ENCODE results near the gene TRABD2A. TPM values are rescaled to one million over a fixed set of nuclear protein-coding genes. Genes with fewer than 3 reads are reported as not detected.

TRABD2A gene
- total RNA-seq, 2 donors from 2014 or later: 0.52 to 5.3 TPM

DNA sequence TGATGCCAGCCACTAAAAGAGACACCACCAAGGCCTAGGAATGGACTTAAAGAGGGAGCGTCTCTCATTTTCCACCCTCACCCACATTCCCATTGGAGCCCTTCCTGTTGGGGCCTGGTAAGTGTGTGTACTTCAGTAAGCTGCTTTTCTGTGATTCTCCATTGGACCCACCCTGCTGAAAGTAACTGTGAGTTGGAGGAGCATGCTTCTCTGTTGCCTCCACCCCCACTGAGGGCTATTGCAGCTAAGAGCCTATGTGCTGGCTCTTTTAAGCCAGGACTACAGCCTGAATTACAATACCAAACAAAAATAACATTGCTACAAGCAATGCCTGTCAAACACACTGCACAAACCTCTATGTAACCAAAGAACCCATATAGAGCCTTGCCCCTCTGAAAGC lies 81.1 kb downstream of the TRABD2A start:
- Histone ChIP-seq H3K27ac (no peak overlapping the region), H3K4me3 (no peak overlapping the region), H3K4me1 (no peaks in the 10 kb centered on the region), H3K9me3 (peaks cover 0 to 5% (median 0%) of the 10 kb centered on the region in 3 donors), H3K36me3 (replicated peaks in 1 of 2; ENCODE audit: insufficient read depth in 1 of 2, low read depth in 2 of 2) (no peaks in the 10 kb centered on the region), H3K27me3 (no peaks in the 10 kb centered on the region)
- intact Hi-C loops (cut with DNase I): no loop called here
- no peak for ATAC-seq
- no peak for DNase-seq
- TF ChIP-seq, protein P1, sequence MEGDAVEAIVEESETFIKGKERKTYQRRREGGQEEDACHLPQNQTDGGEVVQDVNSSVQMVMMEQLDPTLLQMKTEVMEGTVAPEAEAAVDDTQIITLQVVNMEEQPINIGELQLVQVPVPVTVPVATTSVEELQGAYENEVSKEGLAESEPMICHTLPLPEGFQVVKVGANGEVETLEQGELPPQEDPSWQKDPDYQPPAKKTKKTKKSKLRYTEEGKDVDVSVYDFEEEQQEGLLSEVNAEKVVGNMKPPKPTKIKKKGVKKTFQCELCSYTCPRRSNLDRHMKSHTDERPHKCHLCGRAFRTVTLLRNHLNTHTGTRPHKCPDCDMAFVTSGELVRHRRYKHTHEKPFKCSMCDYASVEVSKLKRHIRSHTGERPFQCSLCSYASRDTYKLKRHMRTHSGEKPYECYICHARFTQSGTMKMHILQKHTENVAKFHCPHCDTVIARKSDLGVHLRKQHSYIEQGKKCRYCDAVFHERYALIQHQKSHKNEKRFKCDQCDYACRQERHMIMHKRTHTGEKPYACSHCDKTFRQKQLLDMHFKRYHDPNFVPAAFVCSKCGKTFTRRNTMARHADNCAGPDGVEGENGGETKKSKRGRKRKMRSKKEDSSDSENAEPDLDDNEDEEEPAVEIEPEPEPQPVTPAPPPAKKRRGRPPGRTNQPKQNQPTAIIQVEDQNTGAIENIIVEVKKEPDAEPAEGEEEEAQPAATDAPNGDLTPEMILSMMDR (IDR thresholded peaks at IDR 0.05): no peak
- TF ChIP-seq POLR2A (IDR thresholded peaks at IDR 0.05): no peak
- WGBS, 2 donors: 86 to 100% methylated on average over 1 of the region's 1 CpG

DNA sequence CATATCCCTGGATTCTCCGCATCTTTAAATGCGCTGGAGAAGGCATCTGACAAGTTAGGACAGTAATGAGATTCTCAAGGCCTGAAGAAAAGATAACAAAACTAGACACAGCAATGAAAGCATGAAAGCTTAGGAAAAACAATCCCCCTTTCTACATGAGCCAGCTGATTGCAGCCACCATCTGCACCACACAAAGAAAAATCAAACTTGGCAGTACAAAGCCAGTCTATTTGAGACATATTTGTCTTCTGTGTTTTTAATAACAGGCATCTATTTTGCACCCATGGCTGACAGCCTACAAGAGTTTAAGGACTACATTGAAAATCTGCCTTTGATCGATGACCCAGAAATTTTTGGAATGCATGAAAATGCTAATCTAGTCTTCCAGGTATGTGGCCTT lies 83.6 kb downstream of the TRABD2A start:
- peaks cover 0 to 9% (median 0%) of the 10 kb centered on the region in 3 donors for H3K9me3 ChIP-seq
- no peaks in the 10 kb centered on the region for H3K4me1 ChIP-seq
- no peak for TF ChIP-seq POLR2A (IDR thresholded peaks at IDR 0.05)
- TF ChIP-seq, protein P1 (IDR thresholded peaks at IDR 0.05): no peak
- no peak for DNase-seq
- H3K27ac ChIP-seq: no peak overlapping the region
- H3K36me3 ChIP-seq (replicated peaks in 1 of 2; ENCODE audit: insufficient read depth in 1 of 2, low read depth in 2 of 2): no peaks in the 10 kb centered on the region
- no peaks in the 10 kb centered on the region for H3K27me3 ChIP-seq
- whole genome bisulfite sequencing, 2 donors: 91 to 95% methylated on average over 3 of the region's 3 CpGs
- intact Hi-C loops (cut with DNase I): no loop called here
- no peak overlapping the region for H3K4me3 ChIP-seq
- no peak for ATAC-seq

DNA sequence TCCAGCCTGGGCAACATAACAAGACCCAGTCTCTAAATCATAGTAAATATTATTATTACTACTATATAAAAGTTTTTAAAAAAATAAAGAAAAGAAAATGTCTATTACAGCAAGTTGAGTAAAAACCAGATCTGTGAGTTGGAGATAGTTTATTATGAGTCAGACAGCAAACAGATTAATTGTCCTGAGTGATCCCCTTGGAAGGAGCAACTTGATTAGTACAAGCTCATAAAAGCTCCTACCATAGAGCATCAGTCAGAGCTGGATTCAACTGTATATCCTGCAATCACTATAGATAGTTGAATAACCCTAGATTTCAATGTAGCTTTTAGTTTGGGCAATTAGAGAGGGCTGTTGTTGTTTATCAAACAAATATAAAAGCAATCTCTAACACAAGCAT lies 84.1 kb downstream of the TRABD2A start:
- H3K27ac ChIP-seq: no peak overlapping the region
- no peak overlapping the region for H3K4me3 ChIP-seq
- H3K4me1 ChIP-seq: no peaks in the 10 kb centered on the region
- H3K36me3 ChIP-seq (replicated peaks in 1 of 2; ENCODE audit: insufficient read depth in 1 of 2, low read depth in 2 of 2): no peaks in the 10 kb centered on the region
- ATAC-seq (no peak), DNase-seq (no peak)
- H3K9me3 ChIP-seq: peaks cover 0 to 8% (median 0%) of the 10 kb centered on the region in 3 donors
- intact Hi-C loops (cut with DNase I): no loop called here
- TF ChIP-seq, protein P1 (IDR thresholded peaks at IDR 0.05): no peak
- TF ChIP-seq POLR2A (IDR thresholded peaks at IDR 0.05): no peak
- H3K27me3 ChIP-seq: no peaks in the 10 kb centered on the region

DNA sequence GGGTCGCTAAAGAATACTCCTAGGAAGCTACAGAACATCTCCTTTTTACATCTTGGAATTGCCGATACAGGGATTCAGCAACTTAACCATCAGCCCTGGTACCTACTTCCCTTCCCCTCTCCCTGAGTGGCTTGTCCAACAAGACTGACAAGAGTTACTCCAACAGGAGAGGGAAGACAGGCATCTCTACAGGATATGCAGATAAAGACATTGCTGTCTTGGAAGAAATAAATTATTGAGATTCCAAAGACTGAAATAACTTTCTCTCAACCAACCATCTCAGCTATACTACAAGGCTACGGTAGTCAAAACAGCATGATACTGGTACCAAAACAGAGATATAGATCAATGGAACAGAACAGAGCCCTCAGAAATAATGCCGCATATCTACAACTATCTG lies 87.2 kb downstream of the TRABD2A start:
- no peak for ATAC-seq
- no peaks in the 10 kb centered on the region for H3K27me3 ChIP-seq
- DNase-seq: no peak
- no peaks in the 10 kb centered on the region for H3K4me1 ChIP-seq
- TF ChIP-seq, protein P1 (IDR thresholded peaks at IDR 0.05): no peak
- TF ChIP-seq POLR2A (IDR thresholded peaks at IDR 0.05): no peak
- no peak overlapping the region for H3K27ac ChIP-seq
- H3K36me3 ChIP-seq (replicated peaks in 1 of 2; ENCODE audit: insufficient read depth in 1 of 2, low read depth in 2 of 2): no peaks in the 10 kb centered on the region
- peaks cover 0 to 4% (median 0%) of the 10 kb centered on the region in 3 donors for H3K9me3 ChIP-seq
- intact Hi-C loops (cut with DNase I): no loop called here
- no peak overlapping the region for H3K4me3 ChIP-seq
- 85 to 98% methylated on average over 4 of the region's 4 CpGs for WGBS, 2 donors

DNA sequence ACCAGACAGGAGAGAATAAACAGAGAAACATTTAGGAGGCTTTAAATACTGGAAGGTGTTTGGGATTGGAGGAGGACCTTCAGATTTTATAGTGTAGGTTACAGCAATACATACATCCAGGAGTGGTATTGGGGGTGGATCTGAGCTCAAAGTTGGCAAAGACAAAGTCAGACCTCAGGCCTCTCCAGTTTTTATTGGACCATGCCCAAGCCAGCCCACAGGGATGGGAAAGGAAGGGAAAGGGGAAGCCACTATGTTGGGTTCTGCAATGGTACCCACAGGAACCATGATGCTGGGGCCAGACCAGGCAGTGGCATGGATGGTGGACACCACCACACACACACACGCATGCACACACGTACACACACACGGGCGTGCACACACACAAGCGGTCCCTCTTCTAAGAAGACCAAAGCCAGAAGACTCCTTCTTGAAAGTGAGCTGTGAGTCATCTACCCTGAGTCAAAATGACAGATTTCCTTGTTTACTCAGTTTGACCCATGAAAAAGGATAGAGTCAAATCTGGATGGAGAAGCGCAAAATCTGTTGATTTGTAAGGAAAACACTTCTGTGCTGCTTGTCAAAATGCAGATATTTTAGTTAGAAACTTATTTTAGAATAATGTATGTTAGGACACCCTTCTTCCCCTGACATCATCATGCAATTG lies 87.9 kb downstream of the TRABD2A start:
- WGBS, 2 donors: 90 to 97% methylated on average over 6 of the region's 6 CpGs
- ATAC-seq: no peak
- Histone ChIP-seq H3K27ac (no peak overlapping the region), H3K4me3 (no peak overlapping the region), H3K27me3 (no peaks in the 10 kb centered on the region), H3K36me3 (replicated peaks in 1 of 2; ENCODE audit: insufficient read depth in 1 of 2, low read depth in 2 of 2) (no peaks in the 10 kb centered on the region), H3K9me3 (peaks cover 0 to 4% (median 0%) of the 10 kb centered on the region in 3 donors), H3K4me1 (no peaks in the 10 kb centered on the region)
- no peak for DNase-seq
- no peak for TF ChIP-seq POLR2A (IDR thresholded peaks at IDR 0.05)
- TF ChIP-seq, protein P1 (IDR thresholded peaks at IDR 0.05): no peak
- intact Hi-C loops (cut with DNase I): no loop called here

All from body of pancreas (tissue), 4 donors.